HS-5 (cell line): ENCODE data around the gene PTPN12.
A peak's percentile ranks its signal among the peaks of the same experiment; 100 is the strongest.
"Not testable (repeated sequence)": the region's sequence is repeated elsewhere in the genome, so short reads cannot be mapped to it uniquely, and the experiment has no call there.

Experiments used
- DNase-seq: peaks from one replicate; pipeline ENCODE4 v3.0.0-alpha.2; 2012; ENCODE audit warnings: low read depth

PTPN12 gene

DNA sequence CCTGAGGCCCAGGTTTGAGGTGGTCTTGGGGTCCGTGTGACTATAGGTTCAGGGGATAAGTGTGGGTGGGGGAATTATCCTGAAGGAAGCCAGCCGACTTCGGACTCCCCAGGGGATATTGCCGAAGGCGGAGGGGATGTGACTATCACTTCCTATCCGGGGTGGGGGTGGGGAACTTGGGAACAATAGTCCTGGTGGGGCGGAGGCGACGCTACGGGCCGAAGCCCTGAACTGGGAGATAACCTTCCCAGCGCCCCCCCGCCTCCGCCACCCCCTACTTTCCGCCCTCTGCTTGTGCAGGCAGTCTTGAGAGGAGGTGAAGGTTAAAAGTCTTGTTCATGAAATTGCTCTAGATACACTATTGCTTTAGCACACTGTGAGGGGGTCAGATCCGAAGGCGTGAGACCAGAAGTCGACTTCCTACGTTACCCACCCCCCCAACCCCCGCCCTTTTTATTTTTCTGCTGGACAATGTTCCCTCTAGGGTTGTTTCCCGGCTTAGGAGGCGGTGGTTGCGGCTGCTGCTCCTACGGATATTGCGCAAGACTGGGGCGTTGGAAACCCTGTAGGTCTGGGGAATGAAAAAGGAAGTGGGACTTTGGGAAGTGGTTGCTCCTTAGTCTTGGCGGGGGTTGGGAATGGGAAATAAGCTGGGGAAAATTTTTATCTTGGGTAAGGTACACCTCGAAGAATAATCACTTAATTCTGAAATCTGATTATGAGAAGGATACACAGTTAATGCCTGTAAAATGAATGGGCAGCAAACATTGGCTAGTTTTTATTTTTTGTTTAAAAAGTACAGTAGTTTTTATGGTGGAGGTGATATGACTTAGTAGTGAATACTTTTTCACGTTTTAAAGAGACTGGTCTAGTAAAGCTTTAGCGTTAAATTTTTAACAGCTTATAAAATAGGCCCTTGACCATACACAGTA lies 1.5 kb downstream of the PTPN12 start:
- peak; percentile 84 for DNase-seq

GRCh38 chr7:77540402-77540822 lies 3.3 kb downstream of the PTPN12 start:
- DNase-seq: no peak

DNA sequence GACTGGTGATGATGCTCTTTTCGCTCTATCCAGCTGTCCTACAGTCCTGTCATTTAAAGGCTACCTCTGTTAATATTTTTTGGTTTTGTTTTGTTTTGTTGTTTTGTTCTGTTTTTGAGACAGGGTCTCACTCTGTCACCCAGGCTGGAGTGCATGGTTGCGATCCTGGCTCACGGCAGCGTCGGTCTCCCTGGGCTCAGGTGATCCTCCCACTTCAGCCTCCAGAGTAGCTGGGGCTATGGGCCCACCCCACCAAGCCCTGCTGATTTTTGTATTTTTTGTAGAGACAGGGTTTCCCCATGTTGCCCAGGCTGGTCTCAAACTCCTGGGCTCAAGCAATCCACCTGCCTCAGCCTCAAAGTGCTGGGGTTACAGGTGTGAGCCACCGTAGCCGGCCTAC lies 3.9 kb downstream of the PTPN12 start:
- not testable (repeated sequence) for DNase-seq

DNA sequence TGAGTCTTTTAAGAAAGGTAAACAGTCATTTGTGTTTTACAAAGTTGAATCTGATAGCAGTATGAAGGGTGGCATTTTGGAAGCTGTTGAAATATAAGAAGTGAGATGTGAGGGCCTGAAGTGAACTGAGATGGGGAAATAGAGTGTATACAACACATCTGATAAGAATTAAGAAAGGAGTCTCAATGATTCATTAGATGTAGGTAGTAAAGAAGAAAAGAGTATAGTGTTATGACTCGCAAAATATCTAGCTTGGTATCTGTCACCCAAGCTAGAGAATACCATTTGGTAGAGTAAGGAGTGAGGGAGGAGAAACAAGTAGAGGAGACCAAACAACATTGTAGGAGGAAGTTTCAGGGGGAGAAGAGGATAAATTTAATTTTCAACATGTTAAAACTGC lies 5.3 kb downstream of the PTPN12 start:
- no peak for DNase-seq

DNA sequence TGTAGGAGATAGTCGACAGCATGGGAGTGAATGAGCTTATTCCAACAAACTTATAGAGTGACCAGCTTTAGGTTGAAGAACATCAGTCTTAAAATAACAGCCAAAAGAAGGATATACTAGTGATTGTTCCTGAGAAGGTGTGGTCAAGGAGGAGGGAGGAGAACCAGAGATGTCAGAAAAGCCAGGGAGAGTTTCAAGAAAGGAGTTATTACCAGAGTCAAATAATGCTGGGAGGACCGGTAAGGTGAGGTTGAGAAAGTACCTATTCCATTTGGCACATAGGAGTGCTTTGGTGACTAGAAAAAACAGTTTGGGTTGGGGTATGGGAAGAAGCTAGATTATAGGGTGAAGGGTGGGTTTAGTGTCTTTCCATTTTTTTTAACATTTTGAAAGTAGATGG lies 5.8 kb downstream of the PTPN12 start:
- DNase-seq: no peak

GRCh38 chr7:77543910-77544309 lies 6.8 kb downstream of the PTPN12 start:
- no peak for DNase-seq

DNA sequence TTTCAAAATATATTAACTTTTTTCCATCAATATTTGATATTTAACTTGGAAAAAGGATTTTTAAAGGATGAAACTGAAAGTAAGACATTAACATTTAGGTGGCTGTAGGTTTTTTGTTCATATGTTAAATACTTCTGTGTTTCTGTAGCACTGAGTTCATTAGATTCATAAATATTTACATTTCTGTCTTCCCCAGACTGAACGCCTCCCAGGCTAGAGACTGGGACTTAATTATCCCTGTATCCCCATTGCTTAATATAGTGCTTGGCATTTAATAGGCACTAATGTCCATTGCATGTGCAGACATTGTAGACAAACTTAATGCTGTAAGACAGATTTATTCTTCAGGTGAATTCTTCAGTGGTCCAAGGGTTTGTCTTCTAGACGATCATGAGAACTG lies 7.4 kb downstream of the PTPN12 start:
- no peak for DNase-seq

DNA sequence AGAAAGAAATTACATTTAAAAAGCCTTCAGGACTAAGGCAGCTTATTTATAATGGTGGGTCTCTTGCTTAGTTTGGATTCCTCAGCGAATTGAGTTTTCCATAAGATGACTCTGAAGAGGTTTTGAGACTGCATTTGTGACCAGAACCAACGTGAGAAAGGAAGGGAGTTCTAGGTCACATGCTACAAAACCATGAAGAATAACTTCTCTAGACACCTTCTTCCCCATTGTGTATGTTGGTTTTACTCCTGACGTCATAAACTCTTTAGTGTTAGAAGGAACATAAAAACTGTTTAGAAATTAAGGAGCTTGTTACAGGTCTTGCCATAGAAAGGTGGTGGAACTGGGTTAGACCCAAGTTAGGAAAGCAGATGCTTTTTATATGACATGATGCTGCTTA lies 11.1 kb downstream of the PTPN12 start:
- no peak for DNase-seq

DNA sequence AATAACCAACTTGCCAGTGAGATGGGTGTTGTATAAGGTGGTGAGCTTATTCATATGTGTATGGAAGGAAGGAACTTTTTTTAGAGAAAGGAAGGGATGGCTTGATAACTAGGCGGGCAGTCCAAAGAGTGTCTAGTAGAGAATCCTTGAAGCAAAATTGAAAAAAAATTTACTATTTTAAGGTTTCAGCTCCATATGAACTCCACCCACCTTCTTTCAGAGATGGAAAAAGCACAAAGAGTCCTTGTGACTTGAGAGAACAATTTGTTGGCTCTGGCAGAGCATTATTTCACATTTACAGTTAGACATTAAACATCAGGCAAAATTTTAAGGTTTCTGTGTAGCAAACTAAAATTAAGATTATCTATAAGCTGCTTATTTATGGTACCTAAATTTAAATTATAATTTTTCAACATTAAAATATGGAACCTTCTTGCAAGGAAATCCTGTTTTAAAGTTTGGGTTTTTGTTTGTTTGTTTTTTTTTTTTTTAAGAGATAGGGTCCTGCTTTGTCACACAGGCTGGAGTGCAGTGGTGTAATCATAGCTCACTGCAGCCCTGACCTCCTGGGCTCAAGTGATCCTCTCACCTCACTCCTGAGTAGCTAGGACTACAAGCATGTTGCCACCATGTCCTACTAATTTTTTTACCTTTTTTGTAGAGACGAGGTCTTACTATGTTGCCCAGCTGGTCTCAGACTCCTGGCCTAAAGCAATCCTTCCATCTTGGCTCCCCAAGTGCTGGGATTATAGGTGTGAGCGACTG lies 12.2 kb downstream of the PTPN12 start:
- no peak for DNase-seq

GRCh38 chr7:77550586-77550985 lies 13.5 kb downstream of the PTPN12 start:
- no peak for DNase-seq

GRCh38 chr7:77553123-77553522 lies 16.0 kb downstream of the PTPN12 start:
- DNase-seq: no peak

DNA sequence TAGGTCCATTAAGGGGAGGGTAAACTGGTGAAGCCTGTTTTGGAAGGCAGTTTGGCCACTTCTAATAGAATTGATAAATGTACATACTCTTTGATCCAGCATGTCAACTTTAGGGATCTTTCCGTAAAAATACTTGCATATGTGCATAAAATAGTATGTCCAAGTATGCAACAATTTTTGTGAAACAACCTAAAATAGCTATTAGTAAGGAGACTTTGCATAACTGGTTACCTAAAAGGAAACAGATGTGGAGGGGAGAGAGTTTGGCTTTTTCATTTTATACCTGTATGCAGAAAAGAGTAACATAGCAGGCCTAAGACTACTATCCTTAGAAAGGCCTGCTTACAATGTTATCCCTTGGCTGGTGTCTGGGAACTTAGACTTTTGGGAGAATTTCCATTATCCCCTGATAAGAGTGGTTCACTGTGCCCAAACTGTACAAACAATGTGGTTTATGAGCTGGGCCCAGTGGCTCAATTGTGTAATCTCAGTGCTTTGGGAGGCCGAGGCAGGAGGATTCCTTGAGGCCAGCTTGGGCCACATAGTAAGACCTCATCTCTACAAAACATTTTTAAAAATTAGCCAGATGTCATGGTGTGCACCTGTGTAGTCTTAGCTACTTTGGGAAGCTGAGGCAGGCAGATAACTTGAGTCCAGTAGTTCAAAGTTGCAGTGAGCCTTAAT lies 21.3 kb downstream of the PTPN12 start:
- DNase-seq: no peak

DNA sequence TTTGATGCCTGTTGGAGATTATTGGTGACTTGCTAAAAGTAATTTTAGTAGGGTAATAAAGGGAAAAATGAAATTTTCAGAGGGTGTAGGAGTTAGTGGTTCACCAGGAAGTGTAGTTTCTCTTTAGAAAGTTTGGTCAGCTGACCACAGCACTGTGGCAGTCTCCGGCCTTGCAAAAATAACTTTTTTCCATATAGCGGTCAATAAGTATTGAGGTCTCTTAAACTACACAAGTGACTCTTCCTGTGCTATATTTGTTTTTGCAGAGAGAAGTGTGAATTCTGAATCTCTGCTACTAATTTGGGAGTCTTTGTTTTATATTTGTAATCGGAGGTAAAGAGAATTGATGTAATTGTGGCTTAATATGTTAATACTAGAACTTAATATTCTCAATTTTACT lies 24.3 kb downstream of the PTPN12 start:
- DNase-seq: no peak

GRCh38 chr7:77563275-77563674 lies 26.2 kb downstream of the PTPN12 start:
- DNase-seq: no peak

GRCh38 chr7:77565917-77566316 lies 28.8 kb downstream of the PTPN12 start:
- DNase-seq: no peak

DNA sequence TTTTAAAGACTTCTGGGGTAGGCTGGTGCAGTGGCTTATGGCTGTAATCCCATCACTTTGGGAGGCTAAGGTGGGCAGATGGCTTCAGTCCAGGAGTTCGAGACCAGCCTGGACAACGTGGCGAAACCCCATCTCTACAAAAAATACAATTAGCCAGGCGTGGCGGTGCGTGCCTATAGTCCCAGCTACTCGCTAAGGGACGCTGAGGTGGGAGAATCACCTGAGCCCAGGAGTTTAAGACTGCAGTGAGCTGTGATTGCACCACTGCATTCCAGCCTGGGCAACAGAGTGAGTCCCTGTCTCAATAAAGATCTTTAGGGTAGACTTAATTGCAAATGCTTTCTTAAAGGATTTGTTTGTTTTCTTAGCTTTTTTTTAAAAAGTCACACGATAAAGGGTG lies 29.3 kb downstream of the PTPN12 start:
- DNase-seq: no peak

GRCh38 chr7:77569514-77570232 lies 32.6 kb downstream of the PTPN12 start:
- no peak for DNase-seq

DNA sequence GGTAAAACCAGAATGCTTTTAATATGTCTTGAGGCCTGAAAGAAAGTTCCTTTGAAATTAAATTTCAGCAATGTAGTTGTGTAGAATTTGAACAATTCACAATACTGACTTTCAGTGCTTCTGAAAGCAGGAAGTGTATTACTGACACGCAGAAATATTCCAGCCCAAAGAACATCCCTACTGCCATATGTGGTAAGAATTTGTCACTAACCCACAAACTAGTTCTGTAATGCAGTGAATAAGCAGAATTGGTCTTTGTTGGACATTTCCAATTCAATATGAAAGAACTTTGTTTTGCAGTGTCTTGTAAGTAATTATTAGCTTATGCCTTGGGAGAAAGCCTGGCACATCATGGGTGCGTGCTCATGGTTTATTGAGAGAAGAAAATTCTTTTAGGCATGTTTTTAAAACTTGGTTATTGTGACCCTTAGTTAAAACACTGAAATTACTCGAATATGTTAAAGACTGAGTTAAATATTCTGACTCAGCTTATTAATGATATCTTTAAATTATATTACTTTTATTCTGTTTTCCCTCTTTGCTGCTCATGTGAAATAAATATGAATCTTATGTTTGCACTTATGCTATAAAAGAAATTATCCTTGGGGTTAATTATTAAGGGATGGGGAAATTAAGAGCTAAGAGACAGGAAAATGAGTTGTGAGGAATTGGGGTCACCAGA lies 33.4 kb downstream of the PTPN12 start:
- peak; percentile 31 for DNase-seq

DNA sequence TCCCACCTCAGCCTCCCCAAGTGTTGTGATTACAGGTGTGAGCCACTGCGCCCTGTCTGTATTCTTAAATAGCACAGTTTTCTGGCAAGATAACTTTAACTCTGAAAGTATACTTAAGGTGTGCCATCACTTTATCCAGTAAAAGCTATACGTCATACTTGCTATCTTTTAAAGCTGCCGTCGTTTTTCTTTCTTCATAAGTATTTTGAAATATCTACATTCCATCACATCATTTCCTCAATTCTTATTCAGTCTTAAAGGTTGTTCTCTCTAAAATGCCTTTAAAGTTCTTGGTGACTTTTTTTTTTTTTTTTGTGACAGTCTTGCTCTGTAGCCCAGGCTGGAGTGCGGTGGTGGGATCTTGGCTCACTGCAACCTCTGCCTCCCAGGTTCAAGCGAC lies 34.7 kb downstream of the PTPN12 start:
- no peak for DNase-seq

GRCh38 chr7:77575187-77575586 lies 38.1 kb downstream of the PTPN12 start:
- DNase-seq: no peak

GRCh38 chr7:77576856-77577255 lies 39.8 kb downstream of the PTPN12 start:
- no peak for DNase-seq
